Measurements from ENCODE around the gene METTL26. TPM values are rescaled to one million over a fixed set of nuclear protein-coding genes. Genes with fewer than 3 reads are reported as not detected.

METTL26 gene
- total and polyA plus RNA-seq, 10 of the 15 experiments (the other 5 are each of a cell fraction or from before 2014, with no cell fraction given): 5.4 to 163 (median 79.3) TPM

DNA sequence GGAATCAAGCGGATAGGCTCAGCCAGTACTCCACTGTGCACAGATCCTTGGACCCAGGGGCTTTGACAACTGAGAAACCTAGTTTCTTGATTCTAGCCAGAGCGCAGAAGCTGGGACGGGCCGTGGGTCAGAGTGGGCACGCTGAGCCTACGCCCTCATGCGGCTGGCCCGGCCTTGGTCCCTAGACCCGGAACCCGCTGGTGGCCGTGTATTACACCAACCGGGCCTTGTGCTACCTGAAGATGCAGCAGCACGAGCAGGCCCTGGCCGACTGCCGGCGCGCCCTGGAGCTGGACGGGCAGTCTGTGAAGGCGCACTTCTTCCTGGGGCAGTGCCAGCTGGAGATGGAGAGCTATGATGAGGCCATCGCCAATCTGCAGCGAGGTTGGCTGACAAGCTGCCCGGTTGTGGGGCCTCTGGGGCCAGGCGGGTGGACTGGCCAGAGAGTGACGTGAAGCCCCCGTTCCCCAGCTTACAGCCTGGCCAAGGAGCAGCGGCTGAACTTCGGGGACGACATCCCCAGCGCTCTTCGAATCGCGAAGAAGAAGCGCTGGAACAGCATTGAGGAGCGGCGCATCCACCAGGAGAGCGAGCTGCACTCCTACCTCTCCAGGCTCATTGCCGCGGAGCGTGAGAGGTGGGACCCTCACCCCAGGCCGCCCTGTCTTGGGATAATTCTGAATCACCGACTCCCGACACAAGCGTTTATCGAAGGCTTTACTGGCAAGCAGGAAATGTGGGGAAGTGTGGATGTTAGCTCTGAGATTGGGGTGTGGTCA, 45.1 kb upstream of the METTL26 start:
- peak overlapping the region; percentile 88 for H3K9ac ChIP-seq (ENCODE audit: control insufficient read depth, insufficient read depth, low read length)
- peaks cover 6 to 9% of the 10 kb centered on the region in 2 experiments; a peak in 2 of 4 replicates for H3K36me3 ChIP-seq (ENCODE audit: control insufficient read depth in 2 of 2, insufficient read depth in 2 of 2, low read length in 1 of 2)
- H3K4me3 ChIP-seq: peak overlapping the region; percentile 77
- POLR2A ChIA-PET: interaction anchor here (1.0 to 2.0 kb wide), 6 partner anchors 9 to 41 kb away, joined by 3 to 13 read pairs (median 4); partner anchors contain the start of genes RHOT2 and WDR24
- RAD21 ChIA-PET (ENCODE audit: unreplicated experiment): interaction anchor here (0.6 to 1.2 kb wide), 4 partner anchors 9 to 99 kb away, joined by 3 to 4 read pairs (median 3); partner anchors contain the start of genes ANTKMT and WDR24
- H3K27me3 ChIP-seq (replicated peaks in 1 of 2; ENCODE audit: control insufficient read depth in 2 of 2, insufficient read depth in 2 of 2, low read length in 1 of 2): no peaks in the 10 kb centered on the region
- H3K4me1 ChIP-seq (ENCODE audit: control insufficient read depth, insufficient read depth, low read length): peaks cover 15% of the 10 kb centered on the region
- no TSS peak for BruUV-seq (replicated peaks)
- H2AFZ ChIP-seq (ENCODE audit: control insufficient read depth, low read depth, low read length): no peak overlapping the region
- H3K9me3 ChIP-seq (replicated peaks; ENCODE audit: control insufficient read depth, insufficient read depth, low read length): no peaks in the 10 kb centered on the region
- no peak for DNase-seq (ENCODE audit: low read depth, low spot score)
- H3K4me2 ChIP-seq (ENCODE audit: control insufficient read depth, insufficient read depth): peak overlapping the region; percentile 98
- peak overlapping the region; percentile 53; the same call in 1 of the 2 replicates for H3K27ac ChIP-seq (ENCODE audit: control insufficient read depth, insufficient read depth)
- SMC1A ChIA-PET (ENCODE audit: uncharacterized antibody, unreplicated experiment): no interaction called here
- peaks cover 24% of the 10 kb centered on the region for H3K79me2 ChIP-seq (ENCODE audit: control insufficient read depth, insufficient read depth, low read length)
- no peak for ATAC-seq
- 52% methylated on average over 44 of the region's 44 CpGs for WGBS (ENCODE audit: insufficient coverage, insufficient replicate concordance, low lambda C conversion rate, missing lambda C conversion rate)
- CTCF ChIA-PET: interaction anchor here (1.0 to 1.5 kb wide), 2 partner anchors 9 to 14 kb away, joined by 3 to 4 read pairs; partner anchors contain the start of genes RHOT2 and WDR24
- intact Hi-C loops (cut with micrococcal nuclease; ENCODE audit: unreplicated experiment) (loop anchor here (5.0 kb wide), 1 partner anchor 44 kb away; the partner anchor contains the start of gene METTL26), in situ Hi-C loops (cut with MboI) (no loop called here)
- no peak for FAIRE-seq
- TF ChIP-seq, protein P1, sequence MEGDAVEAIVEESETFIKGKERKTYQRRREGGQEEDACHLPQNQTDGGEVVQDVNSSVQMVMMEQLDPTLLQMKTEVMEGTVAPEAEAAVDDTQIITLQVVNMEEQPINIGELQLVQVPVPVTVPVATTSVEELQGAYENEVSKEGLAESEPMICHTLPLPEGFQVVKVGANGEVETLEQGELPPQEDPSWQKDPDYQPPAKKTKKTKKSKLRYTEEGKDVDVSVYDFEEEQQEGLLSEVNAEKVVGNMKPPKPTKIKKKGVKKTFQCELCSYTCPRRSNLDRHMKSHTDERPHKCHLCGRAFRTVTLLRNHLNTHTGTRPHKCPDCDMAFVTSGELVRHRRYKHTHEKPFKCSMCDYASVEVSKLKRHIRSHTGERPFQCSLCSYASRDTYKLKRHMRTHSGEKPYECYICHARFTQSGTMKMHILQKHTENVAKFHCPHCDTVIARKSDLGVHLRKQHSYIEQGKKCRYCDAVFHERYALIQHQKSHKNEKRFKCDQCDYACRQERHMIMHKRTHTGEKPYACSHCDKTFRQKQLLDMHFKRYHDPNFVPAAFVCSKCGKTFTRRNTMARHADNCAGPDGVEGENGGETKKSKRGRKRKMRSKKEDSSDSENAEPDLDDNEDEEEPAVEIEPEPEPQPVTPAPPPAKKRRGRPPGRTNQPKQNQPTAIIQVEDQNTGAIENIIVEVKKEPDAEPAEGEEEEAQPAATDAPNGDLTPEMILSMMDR (IDR thresholded peaks at IDR 0.05 in 2 of 3, conservative IDR thresholded peaks at IDR 0.05 in 1 of 3; ENCODE audit: control insufficient read depth in 2 of 3, extremely low read depth in 1 of 3, insufficient read depth in 1 of 3, low read depth in 3 of 3, low read length in 3 of 3): peak in 2 of 3 experiments; percentile 7 to 15; a peak in 1 of 6 replicates
- 0 out of 2 replicates have a peak, but pooled peaks have one; percentile 11 for TF ChIP-seq CBFB (IDR thresholded peaks at IDR 0.05; ENCODE audit: low read depth)
- no peak for TF ChIP-seq BACH1 (IDR thresholded peaks at IDR 0.05; ENCODE audit: borderline replicate concordance)
- TF ChIP-seq, protein P2, sequence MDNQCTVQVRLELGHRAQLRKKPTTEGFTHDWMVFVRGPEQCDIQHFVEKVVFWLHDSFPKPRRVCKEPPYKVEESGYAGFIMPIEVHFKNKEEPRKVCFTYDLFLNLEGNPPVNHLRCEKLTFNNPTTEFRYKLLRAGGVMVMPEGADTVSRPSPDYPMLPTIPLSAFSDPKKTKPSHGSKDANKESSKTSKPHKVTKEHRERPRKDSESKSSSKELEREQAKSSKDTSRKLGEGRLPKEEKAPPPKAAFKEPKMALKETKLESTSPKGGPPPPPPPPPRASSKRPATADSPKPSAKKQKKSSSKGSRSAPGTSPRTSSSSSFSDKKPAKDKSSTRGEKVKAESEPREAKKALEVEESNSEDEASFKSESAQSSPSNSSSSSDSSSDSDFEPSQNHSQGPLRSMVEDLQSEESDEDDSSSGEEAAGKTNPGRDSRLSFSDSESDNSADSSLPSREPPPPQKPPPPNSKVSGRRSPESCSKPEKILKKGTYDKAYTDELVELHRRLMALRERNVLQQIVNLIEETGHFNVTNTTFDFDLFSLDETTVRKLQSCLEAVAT (IDR thresholded peaks at IDR 0.05): 0 out of 2 replicates have a peak, but pooled peaks have one; percentile 50
- peaks cover 6% of the 10 kb centered on the region; the same call in 1 of the 2 replicates for H4K20me1 ChIP-seq (ENCODE audit: control insufficient read depth, insufficient read depth)

Data from GM12878 (cell line).